A673 (cell line): ENCODE results near the gene RSPH6A. TPM values are rescaled to one million over a fixed set of nuclear protein-coding genes. Genes with fewer than 3 reads are reported as not detected.

Experiments
- BruUV-seq: library from RNA; stranded (reverse); fragments of 400-500 nt; replicated peaks from 2 replicates; lab custom pipeline; 2021; lab: Mats Ljungman, UMichigan
- CTCF ChIA-PET: fragments of 300-600 bp; sonication (Branson Sonifier 250); formaldehyde crosslinking; loops from one replicate; lab custom pipeline; 2022; ENCODE audit warnings: antibody characterized with exemption; lab: Charles Lee
- POLR2A ChIA-PET: fragments of 300-600 bp; sonication (Branson Sonifier 250); formaldehyde crosslinking; loops from one replicate; lab custom pipeline; 2022; ENCODE audit warnings: antibody characterized with exemption; ENCODE audit not compliant: low non-redundant PET; lab: Charles Lee
- DNase-seq: peaks from one replicate; pipeline ENCODE4 v3.0.0-alpha.2; 2015; ENCODE audit warnings: low spot score
- H3K27ac ChIP-seq: fragments of 200-600 bp; sonication (generic); 2 replicates; pipeline ENCODE4 v1.5.1; 2016; ENCODE audit warnings: mixed run types, low read depth, mild to moderate bottlenecking, mixed read lengths, antibody characterized with exemption, low read length; ENCODE audit not compliant: poor library complexity, severe bottlenecking
- H3K27me3 ChIP-seq: fragments of 200-600 bp; sonication (generic); replicated peaks from 2 replicates; pipeline ENCODE4 v1.6.1; 2017; ENCODE audit warnings: mixed run types, low read depth, mild to moderate bottlenecking, mixed read lengths, antibody characterized with exemption, low read length; ENCODE audit not compliant: insufficient read depth, poor library complexity
- H3K36me3 ChIP-seq: fragments of 200-600 bp; sonication (generic); 2 replicates; pipeline ENCODE4 v1.6.1; 2016; ENCODE audit warnings: mixed run types, mild to moderate bottlenecking, mixed read lengths, antibody characterized with exemption, low read length; ENCODE audit not compliant: insufficient read depth, poor library complexity, severe bottlenecking
- H3K4me1 ChIP-seq: fragments of 200-600 bp; sonication (generic); 2 replicates; pipeline ENCODE4 v1.6.1; 2017; ENCODE audit warnings: mixed run types, mild to moderate bottlenecking, mixed read lengths, antibody characterized with exemption, low read length; ENCODE audit not compliant: insufficient read depth, poor library complexity, severe bottlenecking
- H3K4me3 ChIP-seq: fragments of 200-600 bp; sonication (generic); 2 replicates; pipeline ENCODE4 v1.5.1; 2016; ENCODE audit warnings: low read depth, mixed run types, mild to moderate bottlenecking, mixed read lengths, low read length; ENCODE audit not compliant: poor library complexity, severe bottlenecking
- H3K9me3 ChIP-seq: fragments of 200-600 bp; sonication (generic); 2 replicates; pipeline ENCODE4 v1.6.1; 2016; ENCODE audit warnings: mixed run types, low read depth, mild to moderate bottlenecking, mixed read lengths, antibody characterized with exemption, low read length; ENCODE audit not compliant: poor library complexity, severe bottlenecking
- CTCF ChIP-seq: fragments of 300-800, 200-600 bp; sonication (generic); conservative IDR thresholded peaks from 2 replicates; pipeline ENCODE4 v1.5.1; 2017; ENCODE audit warnings: low read depth, mild to moderate bottlenecking, antibody characterized with exemption, low read length, moderate library complexity, mixed read lengths
- EZH2 ChIP-seq: fragments of 200-600 bp; sonication (generic); IDR thresholded peaks from 2 replicates; pipeline ENCODE4 v1.6.1; 2017; ENCODE audit warnings: borderline replicate concordance, low read depth, mild to moderate bottlenecking, mixed read lengths, antibody characterized with exemption, low read length; ENCODE audit not compliant: poor library complexity, severe bottlenecking
- intact Hi-C: fragments of 100-400 bp; cut with micrococcal nuclease; formaldehyde crosslinking; loops from one replicate; pipeline ENCODE4 v1.10.0; 2022; ENCODE audit not compliant: unreplicated experiment
- total RNA-seq: library from RNA; stranded (reverse); gene quantifications from 2 replicates; pipeline ENCODE4 v1.2.3, GENCODE V29; 2021

The RSPH6A gene
- total RNA-seq, 1 experiment from 2014 or later, result 0.19 TPM

DNA sequence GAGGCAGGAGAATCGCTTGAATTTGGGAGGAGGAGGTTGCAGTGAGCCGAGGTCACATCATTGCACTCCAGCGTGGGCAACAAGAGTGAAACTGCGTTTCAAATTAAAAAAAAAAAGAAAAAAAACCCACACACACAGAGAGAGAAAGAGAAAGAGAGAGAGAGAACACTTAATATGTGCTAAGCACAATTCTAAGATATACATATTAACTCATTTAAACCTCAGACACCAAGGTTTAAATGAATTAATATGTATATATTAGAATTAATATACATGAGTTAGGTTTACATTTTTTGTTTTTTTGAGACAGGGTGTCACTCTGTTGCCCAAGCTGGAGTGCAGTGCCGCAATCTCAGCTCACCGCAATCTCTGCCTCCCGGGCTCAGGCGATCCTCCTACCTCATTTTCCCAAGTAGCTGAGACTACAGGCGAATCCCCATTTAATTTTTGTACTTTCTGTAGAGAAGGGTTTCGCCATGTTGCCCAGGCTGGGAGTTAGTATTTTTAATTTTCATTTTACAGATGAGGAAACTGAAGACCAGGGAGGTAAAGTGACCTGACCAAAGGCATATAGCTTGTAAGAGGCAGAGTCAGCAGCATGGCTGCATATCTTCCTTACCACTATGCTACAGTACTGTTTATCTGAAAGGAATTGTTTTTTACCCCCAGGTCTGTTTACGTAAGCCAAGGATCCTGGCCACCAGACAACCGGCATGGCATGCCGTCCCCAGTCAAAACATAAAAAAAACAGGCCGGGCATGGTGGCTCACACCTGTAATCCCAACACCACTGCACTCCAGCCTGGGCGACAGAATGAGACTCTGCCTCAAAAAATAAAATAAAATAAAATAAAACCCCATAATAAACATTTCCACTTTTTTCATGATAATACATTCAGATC is 45.5 kb upstream of the RSPH6A start:
- CTCF ChIA-PET, result no interaction called here
- Histone ChIP-seq H3K27me3 (peaks cover 24% of the 10 kb centered on the region), H3K4me3 (no peak overlapping the region), H3K36me3 (peaks cover 17% of the 10 kb centered on the region), H3K4me1 (peaks cover 6% of the 10 kb centered on the region), H3K27ac (no peak overlapping the region), H3K9me3 (no peaks in the 10 kb centered on the region)
- BruUV-seq, result no TSS peak
- intact Hi-C loops, result no loop called here
- no peak for TF ChIP-seq EZH2
- POLR2A ChIA-PET, result interaction anchor here (0.7 kb wide), 1 partner anchor 10 kb away, joined by 6 read pairs; no protein-coding TSS in a partner anchor
- DNase-seq, result no peak

- no peaks in the 10 kb centered on the region for H3K4me1 ChIP-seq
- no peak overlapping the region for H3K4me3 ChIP-seq
- CTCF ChIA-PET, result no interaction called here
- no peaks in the 10 kb centered on the region for H3K9me3 ChIP-seq
- no peak for DNase-seq
- peaks cover 41% of the 10 kb centered on the region for H3K36me3 ChIP-seq
- H3K27me3 ChIP-seq, result no peaks in the 10 kb centered on the region
- POLR2A ChIA-PET, result no interaction called here
- intact Hi-C loops, result no loop called here
- no TSS peak for BruUV-seq
- H3K27ac ChIP-seq, result no peak overlapping the region
- TF ChIP-seq EZH2 (no peak), CTCF (no peak)
Measured at GRCh38 chr19:45854167-45854778, 39.2 kb upstream of the RSPH6A start.

GRCh38 chr19:45852983-45853382 is 37.9 kb upstream of the RSPH6A start:
- no peak overlapping the region for H3K27ac ChIP-seq
- intact Hi-C loops, result no loop called here
- CTCF ChIA-PET, result no interaction called here
- H3K9me3 ChIP-seq, result no peaks in the 10 kb centered on the region
- TF ChIP-seq CTCF, result no peak
- TF ChIP-seq EZH2, result no peak
- no peaks in the 10 kb centered on the region for H3K4me1 ChIP-seq
- POLR2A ChIA-PET, result no interaction called here
- H3K4me3 ChIP-seq, result no peak overlapping the region
- BruUV-seq, result no TSS peak
- DNase-seq, result no peak
- H3K27me3 ChIP-seq, result no peaks in the 10 kb centered on the region
- peaks cover 48% of the 10 kb centered on the region for H3K36me3 ChIP-seq
